Left kidney (tissue), 8 donors: ENCODE data around the gene MAGEC2. TPM values are rescaled to one million over a fixed set of nuclear protein-coding genes. Genes with fewer than 3 reads are reported as not detected.

Experiments used
- DNase-seq: peaks from one replicate; pipeline ENCODE4 v3.0.0-alpha.2; 2013
- long read RNA-seq, 8 donors: transcript quantifications; one replicate each; lab custom pipeline, GENCODE V29; 2026
- polyA plus RNA-seq: library from polyadenylated mRNA; unstranded; fragments of 120-200 nt; gene quantifications from one replicate; pipeline ENCODE4 v1.2.1, GENCODE V29; 2013; ENCODE audit not compliant: insufficient read length

Gene MAGEC2
- polyA plus RNA-seq = not detected
- long read RNA-seq, donor 1 = 0 reads
- long read RNA-seq, donor 2 = 0 reads
- long read RNA-seq, donor 3 = 0 reads
- long read RNA-seq, donor 4 = 0 reads
- long read RNA-seq, donor 5 = 0 reads
- long read RNA-seq, donor 6 = 0 reads
- long read RNA-seq, donor 7 = 0 reads
- long read RNA-seq, donor 8 = 0 reads

GRCh38 chrX:142204522-142205433, at the start of gene MAGEC2:
Gene MAGEC2, minus strand, starts transcription at chrX:142205290. Its CDS starts 1,303 bp downstream, at chrX:142203987.
- DNase-seq = no peak

- no peak for DNase-seq
Observed at GRCh38 chrX:142251680-142252079, 46.6 kb upstream of the MAGEC2 start.

GRCh38 chrX:142251202-142251601, 46.1 kb upstream of the MAGEC2 start:
- no peak for DNase-seq

GRCh38 chrX:142250502-142250901, 45.4 kb upstream of the MAGEC2 start:
- DNase-seq = no peak

GRCh38 chrX:142249721-142250120, 44.6 kb upstream of the MAGEC2 start:
- no peak for DNase-seq

- no peak for DNase-seq
Observed at GRCh38 chrX:142244568-142244967, 39.5 kb upstream of the MAGEC2 start.

- DNase-seq = no peak
Observed at GRCh38 chrX:142238536-142238935, 33.4 kb upstream of the MAGEC2 start.

- no peak for DNase-seq
Observed at GRCh38 chrX:142233400-142233799, 28.3 kb upstream of the MAGEC2 start.

GRCh38 chrX:142214081-142214480, 9.0 kb upstream of the MAGEC2 start:
- no peak for DNase-seq

GRCh38 chrX:142201113-142201512, 4.0 kb downstream of the MAGEC2 start:
- no peak for DNase-seq

GRCh38 chrX:142186103-142186502, 19.0 kb downstream of the MAGEC2 start:
- DNase-seq = no peak

GRCh38 chrX:142184756-142185602, 20.1 kb downstream of the MAGEC2 start:
- DNase-seq = no peak

- DNase-seq = no peak
Observed at GRCh38 chrX:142156567-142156966, 48.5 kb downstream of the MAGEC2 start.
